Ectodermal cell (in vitro differentiated cells): ENCODE measurements around the gene SPATA3.
"Not testable (repeated sequence)": the region's sequence is repeated elsewhere in the genome, so short reads cannot be mapped to it uniquely, and the experiment has no call there.

ENCODE experiments used
- H3K27ac ChIP-seq: 2 replicates; pipeline ENCODE4 v1.7.0; 2013; ENCODE audit warnings: mild to moderate bottlenecking, low read depth, low read length; ENCODE audit not compliant: insufficient read depth, poor library complexity, severe bottlenecking
- H3K27me3 ChIP-seq: 2 replicates; pipeline ENCODE4 v1.7.0; 2013; ENCODE audit warnings: mild to moderate bottlenecking, low read length; ENCODE audit not compliant: insufficient read depth, control insufficient read depth, poor library complexity, severe bottlenecking
- H3K36me3 ChIP-seq: one replicate; pipeline ENCODE4 v1.7.0; 2013; ENCODE audit warnings: low read length; ENCODE audit not compliant: control insufficient read depth, insufficient read depth
- H3K4me1 ChIP-seq: one replicate; pipeline ENCODE4 v1.7.0; 2013; ENCODE audit warnings: low read length; ENCODE audit not compliant: control insufficient read depth, insufficient read depth
- H3K4me3 ChIP-seq: 2 replicates; pipeline ENCODE4 v1.7.0; 2013; ENCODE audit warnings: low read depth, low read length, control low read depth; ENCODE audit not compliant: insufficient read depth
- H3K9me3 ChIP-seq: 2 replicates; pipeline ENCODE4 v1.7.0; 2013; ENCODE audit warnings: mild to moderate bottlenecking, low read length, moderate library complexity; ENCODE audit not compliant: control insufficient read depth
- WGBS, 2 experiments: methylation state at CpG; one replicate each; pipeline ENCODE4 v1.1.7; 2013; ENCODE audit warnings: missing lambda C conversion rate in 2 of 2; 5-methylcytosine and 5-hydroxymethylcytosine counted together

The SPATA3 gene

DNA sequence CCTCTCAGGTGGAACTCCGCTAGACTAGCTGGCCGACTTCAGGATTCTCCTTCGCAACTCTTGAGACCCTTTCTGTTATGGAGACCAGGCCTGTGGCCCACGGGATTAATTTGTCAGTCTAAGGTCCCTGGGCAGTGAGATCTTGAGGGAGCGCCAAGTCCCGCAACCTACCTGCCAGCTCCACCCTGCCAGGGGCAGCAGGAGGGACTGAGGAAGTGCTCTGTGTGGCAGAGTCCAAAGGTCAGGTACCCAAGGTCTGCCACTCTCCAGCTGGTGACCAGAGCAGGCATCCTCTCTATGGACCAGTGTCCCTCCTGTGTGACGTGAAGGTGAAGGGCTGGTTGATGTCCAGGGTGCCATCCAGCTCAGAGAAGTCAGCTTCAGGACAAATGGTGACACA, 4.3 kb upstream of the SPATA3 start:
- Histone ChIP-seq H3K27me3 (peaks cover 5% of the 10 kb centered on the region), H3K4me1 (peaks cover 5% of the 10 kb centered on the region), H3K36me3 (no peaks in the 10 kb centered on the region), H3K9me3 (no peaks in the 10 kb centered on the region), H3K4me3 (no peak overlapping the region), H3K27ac (no peak overlapping the region)
- 94 to 96% methylated on average over 7 of the region's 7 CpGs for WGBS, 2 experiments

DNA sequence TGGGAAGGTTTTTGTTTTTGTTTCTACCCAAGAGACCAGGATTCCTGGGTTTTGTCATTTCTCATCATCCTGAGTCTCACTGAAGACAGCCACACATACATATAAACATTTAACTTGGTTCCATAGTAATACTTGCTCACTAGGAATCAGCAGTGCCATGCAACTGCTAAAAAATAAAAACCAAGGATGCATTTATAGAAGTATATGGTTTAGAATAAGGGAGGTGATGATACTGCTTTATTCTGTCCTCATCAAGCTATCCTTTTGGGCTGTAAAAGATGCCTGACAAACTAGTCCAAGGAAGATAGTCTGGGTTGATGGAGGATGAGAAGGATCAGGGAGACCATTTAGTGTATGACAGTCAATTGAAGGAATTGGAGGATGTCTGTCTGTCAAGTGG, 740 bp downstream of the SPATA3 start:
- Histone ChIP-seq H3K27me3 (peaks cover 4% of the 10 kb centered on the region), H3K36me3 (no peaks in the 10 kb centered on the region), H3K4me1 (no peaks in the 10 kb centered on the region)

DNA sequence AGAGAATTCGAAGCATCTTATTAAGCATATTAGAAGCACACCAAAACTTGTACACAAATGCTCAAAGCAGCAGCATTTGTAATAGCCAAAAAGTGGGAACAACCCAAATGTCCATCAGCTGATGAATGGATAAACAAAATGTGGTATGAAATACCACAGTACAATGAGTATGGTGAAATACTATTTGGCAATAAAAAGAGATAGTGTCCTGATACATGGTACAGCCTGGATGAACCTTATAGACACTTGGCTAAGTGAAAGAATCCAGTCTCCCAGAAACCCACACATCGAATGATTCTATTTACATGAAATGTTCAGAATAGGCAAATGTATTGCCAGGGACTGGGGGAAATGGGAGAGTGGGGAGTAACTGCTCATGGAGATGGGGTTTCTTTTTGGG, 3.0 kb downstream of the SPATA3 start:
- no peak overlapping the region for H3K4me3 ChIP-seq
- WGBS, 2 experiments: 92 to 98% methylated on average over 2 of the region's 2 CpGs

More for the DNA sequence above, 740 bp downstream of the SPATA3 start:
- H3K27ac ChIP-seq: no peak overlapping the region
- no peak overlapping the region for H3K4me3 ChIP-seq
- no peaks in the 10 kb centered on the region for H3K9me3 ChIP-seq

DNA sequence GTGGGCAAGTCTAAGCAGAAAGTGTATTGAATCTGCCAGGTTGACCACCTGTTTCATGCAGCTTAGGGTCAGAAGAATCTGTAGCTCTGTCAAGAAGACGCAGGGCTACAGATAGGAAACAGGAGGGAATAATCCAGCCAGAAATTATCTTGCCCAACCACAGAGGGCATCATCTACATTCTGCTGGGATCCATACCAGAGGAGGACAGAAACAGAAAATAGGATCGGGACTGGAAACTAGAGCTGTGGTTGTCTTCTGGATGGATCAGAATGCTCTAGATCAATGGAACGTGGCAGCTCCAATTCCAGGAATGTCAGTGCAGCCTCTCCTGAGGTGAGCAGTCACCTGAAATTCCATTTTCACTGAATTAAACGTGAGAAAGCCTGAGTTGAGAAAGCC, 3.6 kb downstream of the SPATA3 start:
- Histone ChIP-seq H3K9me3 (no peaks in the 10 kb centered on the region), H3K4me1 (no peaks in the 10 kb centered on the region), H3K27me3 (peaks cover 4% of the 10 kb centered on the region), H3K4me3 (no peak overlapping the region), H3K27ac (no peak overlapping the region), H3K36me3 (no peaks in the 10 kb centered on the region)
- WGBS, 2 experiments: 88 to 90% methylated on average over 4 of the region's 4 CpGs

More for the DNA sequence above, 3.0 kb downstream of the SPATA3 start:
- Histone ChIP-seq H3K27me3 (peaks cover 4% of the 10 kb centered on the region), H3K4me1 (no peaks in the 10 kb centered on the region), H3K9me3 (no peaks in the 10 kb centered on the region), H3K36me3 (no peaks in the 10 kb centered on the region), H3K27ac (no peak overlapping the region)

GRCh38 chr2:231000211-231000904, 4.4 kb downstream of the SPATA3 start:
- no peak overlapping the region for H3K4me3 ChIP-seq
- H3K27ac ChIP-seq: no peak overlapping the region
- no peaks in the 10 kb centered on the region for H3K9me3 ChIP-seq
- H3K36me3 ChIP-seq: no peaks in the 10 kb centered on the region
- WGBS, 2 experiments: 64 to 65% methylated on average over 24 of the region's 24 CpGs
- peaks cover 4% of the 10 kb centered on the region for H3K27me3 ChIP-seq
- no peaks in the 10 kb centered on the region for H3K4me1 ChIP-seq

DNA sequence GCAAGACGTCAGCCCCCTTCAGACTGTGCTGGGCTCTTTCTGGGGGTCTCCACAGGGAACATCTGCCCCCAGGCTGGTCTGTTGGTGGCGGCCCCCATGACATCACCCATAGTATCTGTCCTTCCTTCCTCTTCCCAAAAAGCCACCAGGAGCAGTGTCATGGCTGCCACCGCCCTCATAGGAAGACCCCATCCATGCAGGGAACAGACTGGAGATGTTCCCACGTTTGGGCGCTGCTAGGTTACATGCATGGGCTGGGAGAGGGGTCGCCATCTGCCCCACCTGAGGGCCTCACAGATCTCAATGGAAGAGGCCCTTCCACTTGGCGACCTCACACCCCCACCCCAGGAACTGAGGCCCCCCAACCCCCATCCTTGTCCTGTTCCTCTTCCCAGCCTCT, 5.1 kb downstream of the SPATA3 start:
- Histone ChIP-seq H3K27ac (no peak overlapping the region), H3K4me3 (no peak overlapping the region), H3K4me1 (no peaks in the 10 kb centered on the region), H3K27me3 (peaks cover 4% of the 10 kb centered on the region), H3K9me3 (no peaks in the 10 kb centered on the region), H3K36me3 (no peaks in the 10 kb centered on the region)
- WGBS, 2 experiments: 74 to 81% methylated on average over 7 of the region's 7 CpGs

DNA sequence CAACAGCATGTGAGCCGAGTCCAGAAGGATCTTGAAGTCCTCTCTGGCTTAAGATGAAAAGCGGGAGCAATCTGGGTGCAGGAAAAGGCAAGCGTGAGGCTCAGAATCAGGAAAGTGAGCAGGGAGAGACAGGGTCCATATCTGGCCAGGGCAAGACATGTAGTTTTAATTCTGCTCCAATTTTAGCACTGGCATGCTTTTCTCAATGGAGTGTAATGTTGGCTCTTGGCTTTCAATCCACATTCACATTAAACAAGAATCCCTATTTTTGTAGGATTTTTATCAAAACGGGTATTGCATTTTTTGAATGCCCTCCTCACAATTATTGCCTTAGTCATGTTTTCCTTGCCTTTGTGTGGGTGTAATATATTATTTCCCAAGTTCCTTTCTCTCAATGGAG, 6.0 kb downstream of the SPATA3 start:
- H3K27me3 ChIP-seq: peaks cover 4% of the 10 kb centered on the region
- no peaks in the 10 kb centered on the region for H3K36me3 ChIP-seq
- no peaks in the 10 kb centered on the region for H3K4me1 ChIP-seq
- no peak overlapping the region for H3K4me3 ChIP-seq
- WGBS, 2 experiments: 67 to 77% methylated on average over 3 to 4 of the region's 4 CpGs
- no peak overlapping the region for H3K27ac ChIP-seq
- no peaks in the 10 kb centered on the region for H3K9me3 ChIP-seq

GRCh38 chr2:231002641-231003040, 6.7 kb downstream of the SPATA3 start:
- Histone ChIP-seq H3K36me3 (no peaks in the 10 kb centered on the region), H3K9me3 (no peaks in the 10 kb centered on the region), H3K4me3 (no peak overlapping the region), H3K27ac (no peak overlapping the region), H3K27me3 (peaks cover 4% of the 10 kb centered on the region), H3K4me1 (no peaks in the 10 kb centered on the region)
- WGBS, 2 experiments: 89 to 90% methylated on average over 10 of the region's 10 CpGs

- WGBS, 2 experiments: 89 to 92% methylated on average over 2 of the region's 2 CpGs
- H3K4me1 ChIP-seq: no peaks in the 10 kb centered on the region
- H3K27ac ChIP-seq: no peak overlapping the region
- no peak overlapping the region for H3K4me3 ChIP-seq
- H3K27me3 ChIP-seq: peaks cover 4% of the 10 kb centered on the region
- H3K36me3 ChIP-seq: no peaks in the 10 kb centered on the region
- H3K9me3 ChIP-seq: no peaks in the 10 kb centered on the region
Measured at GRCh38 chr2:231003186-231003585, 7.3 kb downstream of the SPATA3 start.

GRCh38 chr2:231004930-231005329, 9.0 kb downstream of the SPATA3 start:
- H3K27ac ChIP-seq, H3K4me3 ChIP-seq, H3K27me3 ChIP-seq, H3K36me3 ChIP-seq, H3K4me1 ChIP-seq, H3K9me3 ChIP-seq: not testable (repeated sequence)
